HepG2 (cell line): ENCODE measurements around the gene SLC18A2. TPM values are rescaled to one million over a fixed set of nuclear protein-coding genes. Genes with fewer than 3 reads are reported as not detected.

ENCODE experiments used
- ATAC-seq: fragments of 200-7000 bp; cut with Tn5 transposase; 3 replicates; pipeline ENCODE4 v1.9.1; 2020; ENCODE audit warnings: mild to moderate bottlenecking, moderate library complexity
- BruUV-seq: library from RNA; stranded (reverse); fragments of 400-500 nt; replicated peaks from 2 replicates; lab custom pipeline; 2021; lab: Mats Ljungman, UMichigan
- CTCF ChIA-PET: fragments of 300-600 bp; formaldehyde crosslinking; extraction: SDS; loops from one replicate; lab custom pipeline; 2021; ENCODE audit warnings: low total read pairs, inconsistent platforms, low intra/inter-chr PET ratio; lab: Yijun Ruan, JAX
- POLR2A ChIA-PET: fragments of 350-600 bp; sonication (Branson Sonifier 250); formaldehyde crosslinking; loops from one replicate; lab custom pipeline; 2020; ENCODE audit warnings: antibody characterized with exemption, inconsistent platforms; lab: Yijun Ruan, JAX
- DNase-seq: peaks from one replicate; pipeline ENCODE4 v3.0.0-alpha.2; 2015; ENCODE audit warnings: low spot score
- FAIRE-seq: peaks from 3 replicates; lab custom pipeline; 2011; peaks lifted over from hg19 to GRCh38; lab: Jason Lieb, UNC
- H2AFZ ChIP-seq: one replicate; pipeline ENCODE4 v1.6.1; 2011; ENCODE audit warnings: low read length, inconsistent platforms
- H3K27ac ChIP-seq: fragments of 300-600 bp; 3 replicates; pipeline ENCODE4 v1.8.0; 2011; ENCODE audit warnings: mixed run types, mild to moderate bottlenecking, mixed read lengths, low read length, inconsistent platforms; ENCODE audit not compliant: insufficient read depth; ENCODE audit errors: extremely low read length
- H3K27me3 ChIP-seq, 2 experiments: fragments of 200-600 bp in 1 of 2; 2 replicates in 1 of 2; 3 replicates in 1 of 2; pipeline versions ENCODE4 v1.6.0 to v1.8.0; 2011; ENCODE audit warnings: low read length in 2 of 2, mild to moderate bottlenecking in 2 of 2, moderate library complexity in 2 of 2, inconsistent platforms in 1 of 2; ENCODE audit not compliant: insufficient read depth in 2 of 2, control insufficient read depth in 1 of 2
- H3K36me3 ChIP-seq, 2 experiments: fragments of 200-600 bp in 1 of 2; replicated peaks in 1 of 2; 2 replicates in 1 of 2; 3 replicates in 1 of 2; pipeline versions ENCODE4 v1.5.1 to v1.8.0; 2011; ENCODE audit warnings: low read length in 2 of 2, inconsistent platforms in 1 of 2; ENCODE audit not compliant: insufficient read depth in 2 of 2, control insufficient read depth in 1 of 2
- H3K4me1 ChIP-seq: 2 replicates; pipeline ENCODE4 v1.5.1; 2012; ENCODE audit warnings: low read length, inconsistent platforms; ENCODE audit not compliant: insufficient read depth
- H3K4me2 ChIP-seq: 2 replicates; pipeline ENCODE4 v1.6.0; 2011; ENCODE audit warnings: low read depth, low read length, inconsistent platforms
- H3K4me3 ChIP-seq, 3 experiments: fragments of 200-600 bp in 1 of 3; sonication (generic), shearing (Covaris generic) in 1 of 3; replicated peaks in 1 of 3; 2 replicates each; pipeline ENCODE4 v1.5.1; 2011 to 2016; ENCODE audit warnings: low read length in 3 of 3, inconsistent platforms in 2 of 3, low read depth in 2 of 3, mild to moderate bottlenecking in 2 of 3, control low read depth in 1 of 3, mixed read lengths in 1 of 3; ENCODE audit not compliant: insufficient read depth in 1 of 3
- H3K79me2 ChIP-seq: one replicate; pipeline ENCODE4 v1.6.1; 2011; ENCODE audit warnings: low read length, inconsistent platforms; ENCODE audit not compliant: insufficient read depth
- H3K9ac ChIP-seq: 2 replicates; pipeline ENCODE4 v1.6.0; 2011; ENCODE audit warnings: mild to moderate bottlenecking, low read depth, low read length, inconsistent platforms; ENCODE audit not compliant: insufficient read depth
- H3K9me3 ChIP-seq: 2 replicates; pipeline ENCODE4 v1.5.1; 2012; ENCODE audit warnings: mild to moderate bottlenecking, low read length
- H4K20me1 ChIP-seq: 2 replicates; pipeline ENCODE4 v1.6.0; 2011; ENCODE audit warnings: inconsistent platforms, mild to moderate bottlenecking, low read length, moderate library complexity; ENCODE audit not compliant: insufficient read depth
- FOXP1 ChIP-seq, 2 experiments: fragments of 450-650 bp in 1 of 2; IDR thresholded peaks; 2 replicates each; pipeline ENCODE4 v1.6.1; 2017 to 2018; ENCODE audit warnings: antibody characterized with exemption in 1 of 2
- HOXA5 ChIP-seq: sonication (generic); formaldehyde crosslinking; IDR thresholded peaks from 2 replicates; pipeline ENCODE4 v1.4.0; 2020; ENCODE audit warnings: missing genetic modification reagents
- IKZF4 ChIP-seq: sonication (generic); formaldehyde crosslinking; IDR thresholded peaks from 2 replicates; pipeline ENCODE4 v1.5.1; 2020; ENCODE audit warnings: borderline replicate concordance, mild to moderate bottlenecking, low read depth, missing genetic modification reagents; ENCODE audit errors: not compliant biosample characterization
- JDP2 ChIP-seq: sonication (generic); formaldehyde crosslinking; IDR thresholded peaks from 2 replicates; pipeline ENCODE4 v1.8.1; 2022; ENCODE audit warnings: missing genetic modification reagents, borderline replicate concordance
- MYC ChIP-seq: sonication (generic); formaldehyde crosslinking; IDR thresholded peaks from 2 replicates; pipeline ENCODE4 v1.9.0; 2021; ENCODE audit warnings: missing genetic modification reagents, borderline replicate concordance
- NCOA1 ChIP-seq: sonication (generic); formaldehyde crosslinking; IDR thresholded peaks from 2 replicates; pipeline ENCODE4 v1.9.0; 2021; ENCODE audit warnings: missing genetic modification reagents
- SIN3A ChIP-seq: IDR thresholded peaks from 2 replicates; pipeline ENCODE4 v1.6.1; 2011; ENCODE audit warnings: low read depth, mild to moderate bottlenecking, control low read depth, low read length, borderline replicate concordance
- SP140L ChIP-seq: sonication (generic); formaldehyde crosslinking; IDR thresholded peaks from 2 replicates; pipeline ENCODE4 v1.4.0; 2020; ENCODE audit warnings: missing genetic modification reagents, borderline replicate concordance
- ZBTB3 ChIP-seq: sonication (generic); formaldehyde crosslinking; IDR thresholded peaks from 2 replicates; pipeline ENCODE4 v1.4.0; 2020; ENCODE audit warnings: low read depth, mild to moderate bottlenecking, moderate library complexity, missing genetic modification reagents, borderline replicate concordance
- WGBS: methylation state at CpG from one replicate; pipeline ENCODE4 v1.1.6; 2017; ENCODE audit warnings: low lambda C conversion rate; 5-methylcytosine and 5-hydroxymethylcytosine counted together
- in situ Hi-C: cut with HindIII; loops from 2 replicates; pipeline ENCODE4 v1.10.0; 2017; ENCODE audit warnings: low pct_unique_long_range_greater_than_20kb; ENCODE audit not compliant: extremely low pct_ligation_motif_present
- intact Hi-C: fragments of 100-400 bp; cut with micrococcal nuclease; formaldehyde crosslinking; loops from one replicate; pipeline ENCODE4 v1.10.0; 2022; ENCODE audit not compliant: unreplicated experiment
- polyA plus RNA-seq, 8 experiments: library from polyadenylated mRNA; depleted of rRNA in 3 of 8; stranded (reverse) in 7 of 8; unstranded in 1 of 8; fragments of >200 nt; fragmentation: Illumina TruSeq in 4 of 8; extraction: Trizol in 4 of 8; gene quantifications; 2 replicates each; pipeline versions ENCODE4 v1.2.1 to v1.2.3, GENCODE V29; 2011 to 2016; ENCODE audit warnings: low read depth in 4 of 8, missing spikeins in 1 of 8, mixed read lengths in 1 of 8; ENCODE audit not compliant: insufficient read depth in 1 of 8
- total RNA-seq, 5 experiments: library from RNA; depleted of rRNA; stranded (reverse); fragments of >200 nt; fragmentation: Illumina TruSeq; extraction: Trizol; gene quantifications; 2 replicates each; pipeline ENCODE4 v1.2.3, GENCODE V29; 2016; ENCODE audit warnings: low read depth in 1 of 5
- TF ChIP-seq, protein P1 (sequence below): fragments of 450-650 bp; IDR thresholded peaks from 2 replicates; pipeline ENCODE4 v1.6.1; 2016

The SLC18A2 gene
- total and polyA plus RNA-seq, 2 of the 13 experiments (the other 11 are each of a cell fraction or from before 2014, with no cell fraction given), result not detected

DNA sequence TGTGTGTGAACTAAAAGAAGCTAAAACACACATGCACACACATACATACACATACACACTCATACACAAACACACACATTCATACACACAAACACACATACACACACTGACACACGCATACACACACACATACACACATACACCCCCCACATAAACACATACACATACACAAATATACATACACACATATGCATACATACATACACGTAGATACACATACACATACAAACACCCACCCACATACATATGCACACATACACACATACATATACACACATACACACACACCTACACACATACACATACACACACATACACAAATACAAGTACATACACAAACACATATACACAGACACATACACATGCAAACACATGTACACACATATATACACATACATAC, 28.0 kb downstream of the SLC18A2 start:
- FAIRE-seq, result no peak

DNA sequence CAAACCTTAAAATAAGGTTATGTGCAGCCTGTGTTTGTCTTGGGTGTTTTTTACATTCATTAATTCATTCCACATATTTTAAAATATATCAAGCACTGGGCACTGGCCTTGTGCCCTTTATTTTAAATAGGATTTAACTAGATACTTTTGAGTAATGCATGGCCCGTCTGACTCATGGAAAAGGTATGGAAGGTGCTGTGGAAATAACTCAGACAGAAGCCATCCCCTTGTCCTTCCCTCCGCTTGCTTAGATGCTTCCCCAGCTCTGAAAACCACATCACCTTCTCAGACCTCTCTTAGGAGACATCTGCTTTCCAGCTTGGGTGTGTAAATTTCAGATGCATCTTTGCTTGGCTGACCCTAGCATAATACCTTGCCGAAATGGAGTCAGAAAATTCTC, 30.5 kb downstream of the SLC18A2 start:
- intact Hi-C loops (no loop called here), in situ Hi-C loops (no loop called here)
- no peaks in the 10 kb centered on the region for H3K27me3 ChIP-seq
- H3K36me3 ChIP-seq, result no peaks in the 10 kb centered on the region
- POLR2A ChIA-PET, result no interaction called here
- no peak overlapping the region for H3K9ac ChIP-seq
- H3K79me2 ChIP-seq, result no peaks in the 10 kb centered on the region
- no peaks in the 10 kb centered on the region for H3K9me3 ChIP-seq
- H3K27ac ChIP-seq, result no peak overlapping the region
- H4K20me1 ChIP-seq, result no peaks in the 10 kb centered on the region
- H2AFZ ChIP-seq, result no peak overlapping the region
- peaks cover 10% of the 10 kb centered on the region for H3K4me1 ChIP-seq
- 81% methylated on average over 3 of the region's 3 CpGs for WGBS
- DNase-seq (no peak), FAIRE-seq (no peak), ATAC-seq (no peak)
- TF ChIP-seq HOXA5 (CRISPR knock-in tag) (no peak), IKZF4 (CRISPR knock-in tag) (no peak), MYC (CRISPR knock-in tag) (no peak), NCOA1 (CRISPR knock-in tag) (no peak), JDP2 (CRISPR knock-in tag) (no peak), ZBTB3 (CRISPR knock-in tag) (no peak), SP140L (CRISPR knock-in tag) (no peak)
- no TSS peak for BruUV-seq
- CTCF ChIA-PET, result no interaction called here
- H3K4me3 ChIP-seq, result no peak overlapping the region
- H3K4me2 ChIP-seq, result no peak overlapping the region

More for the DNA sequence above, 28.0 kb downstream of the SLC18A2 start:
- no TSS peak for BruUV-seq
- ATAC-seq (no peak), DNase-seq (no peak)
- in situ Hi-C loops (no loop called here), intact Hi-C loops (no loop called here)
- H3K9me3 ChIP-seq, result no peaks in the 10 kb centered on the region
- H3K27ac ChIP-seq, result no peak overlapping the region
- H3K4me3 ChIP-seq, result no peak overlapping the region
- POLR2A ChIA-PET, result no interaction called here
- H3K4me2 ChIP-seq, result no peak overlapping the region
- no peaks in the 10 kb centered on the region for H3K36me3 ChIP-seq
- H4K20me1 ChIP-seq, result no peaks in the 10 kb centered on the region
- no peaks in the 10 kb centered on the region for H3K79me2 ChIP-seq
- 85% methylated on average over 2 of the region's 2 CpGs for whole genome bisulfite sequencing
- H3K9ac ChIP-seq, result no peak overlapping the region
- no peaks in the 10 kb centered on the region; a peak in 1 of 5 replicates for H3K27me3 ChIP-seq
- TF ChIP-seq, protein P1, sequence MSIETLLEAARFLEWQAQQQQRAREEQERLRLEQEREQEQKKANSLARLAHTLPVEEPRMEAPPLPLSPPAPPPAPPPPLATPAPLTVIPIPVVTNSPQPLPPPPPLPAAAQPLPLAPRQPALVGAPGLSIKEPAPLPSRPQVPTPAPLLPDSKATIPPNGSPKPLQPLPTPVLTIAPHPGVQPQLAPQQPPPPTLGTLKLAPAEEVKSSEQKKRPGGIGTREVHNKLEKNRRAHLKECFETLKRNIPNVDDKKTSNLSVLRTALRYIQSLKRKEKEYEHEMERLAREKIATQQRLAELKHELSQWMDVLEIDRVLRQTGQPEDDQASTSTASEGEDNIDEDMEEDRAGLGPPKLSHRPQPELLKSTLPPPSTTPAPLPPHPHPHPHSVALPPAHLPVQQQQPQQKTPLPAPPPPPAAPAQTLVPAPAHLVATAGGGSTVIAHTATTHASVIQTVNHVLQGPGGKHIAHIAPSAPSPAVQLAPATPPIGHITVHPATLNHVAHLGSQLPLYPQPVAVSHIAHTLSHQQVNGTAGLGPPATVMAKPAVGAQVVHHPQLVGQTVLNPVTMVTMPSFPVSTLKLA, result 0 out of 2 replicates have a peak, but pooled peaks have one; percentile 3
- TF ChIP-seq SIN3A (no peak), FOXP1 (IDR thresholded peaks at IDR 0.05) (0 out of 2 replicates have a peak, but pooled peaks have one; percentile 17), FOXP1 (CRISPR knock-in tag; IDR thresholded peaks at IDR 0.05) (no peak)
- H2AFZ ChIP-seq, result no peak overlapping the region
- H3K4me1 ChIP-seq, result peaks cover 25% of the 10 kb centered on the region
- CTCF ChIA-PET, result no interaction called here
